CD14-positive monocyte (primary cell): ENCODE data around the gene ARL4D. TPM values are rescaled to one million over a fixed set of nuclear protein-coding genes. Genes with fewer than 3 reads are reported as not detected.

Experiments used
- DNase-seq, 3 donors: peaks; one replicate each; pipeline ENCODE4 v3.0.0-alpha.2; 2011 to 2022
- H2AFZ ChIP-seq: 2 replicates; pipeline ENCODE4 v1.6.0; 2012; ENCODE audit warnings: mild to moderate bottlenecking, low read depth, low read length, inconsistent platforms; ENCODE audit not compliant: insufficient read depth, poor library complexity, severe bottlenecking
- H3K27ac ChIP-seq, 2 donors: 1 replicate in 1 of 2; 2 replicates in 1 of 2; pipeline ENCODE4 v1.5.1; 2012 to 2013; ENCODE audit warnings: low read length in 2 of 2, control low read depth in 1 of 2, inconsistent platforms in 1 of 2, low read depth in 1 of 2, mild to moderate bottlenecking in 1 of 2
- H3K27me3 ChIP-seq, 2 donors: one replicate each; pipeline versions ENCODE4 v1.6.0 to v1.6.1; 2011 to 2013; ENCODE audit warnings: low read length in 2 of 2; ENCODE audit not compliant: control insufficient read depth in 2 of 2, insufficient read depth in 2 of 2
- H3K36me3 ChIP-seq, 2 donors: replicated peaks in 1 of 2; 1 replicate in 1 of 2; 2 replicates in 1 of 2; pipeline versions ENCODE4 v1.5.1 to v1.6.1; 2012 to 2013; ENCODE audit warnings: low read length in 2 of 2, control low read depth in 1 of 2, inconsistent platforms in 1 of 2, mild to moderate bottlenecking in 1 of 2; ENCODE audit not compliant: insufficient read depth in 2 of 2, control insufficient read depth in 1 of 2
- H3K4me1 ChIP-seq, 2 donors: 1 replicate in 1 of 2; 2 replicates in 1 of 2; pipeline versions ENCODE4 v1.5.1 to v1.6.1; 2012 to 2013; ENCODE audit warnings: low read length in 2 of 2, control low read depth in 1 of 2, inconsistent platforms in 1 of 2, mild to moderate bottlenecking in 1 of 2, moderate library complexity in 1 of 2; ENCODE audit not compliant: insufficient read depth in 2 of 2, control insufficient read depth in 1 of 2
- H3K4me2 ChIP-seq: replicated peaks from 2 replicates; pipeline ENCODE3; 2012; ENCODE audit warnings: low read length, moderate library complexity, mild to moderate bottlenecking; ENCODE audit not compliant: poor library complexity, severe bottlenecking; ENCODE audit errors: extremely low read depth
- H3K4me3 ChIP-seq, 3 experiments: fragments of 200-600 bp in 1 of 3; sonication (generic) in 1 of 3; replicated peaks in 1 of 3; 1 replicate in 2 of 3; 2 replicates in 1 of 3; pipeline ENCODE4 v1.5.1; 2011 to 2013; ENCODE audit warnings: low read length in 3 of 3, mild to moderate bottlenecking in 3 of 3, control low read depth in 2 of 3, low read depth in 2 of 3, inconsistent platforms in 1 of 3, moderate library complexity in 1 of 3
- H3K79me2 ChIP-seq: 2 replicates; pipeline ENCODE4 v1.6.0; 2012; ENCODE audit warnings: mild to moderate bottlenecking, control low read depth, inconsistent platforms, low read length, moderate library complexity; ENCODE audit not compliant: insufficient read depth
- H3K9ac ChIP-seq: 2 replicates; pipeline ENCODE4 v1.6.0; 2017; ENCODE audit warnings: low read length, mild to moderate bottlenecking; ENCODE audit not compliant: insufficient read depth, poor library complexity, severe bottlenecking
- H3K9me3 ChIP-seq, 2 donors: replicated peaks in 1 of 2; 1 replicate in 1 of 2; 2 replicates in 1 of 2; pipeline versions ENCODE4 v1.5.1 to v1.6.1; 2012 to 2013; ENCODE audit warnings: low read length in 2 of 2, control low read depth in 1 of 2; ENCODE audit not compliant: control insufficient read depth in 1 of 2, insufficient read depth in 1 of 2
- H4K20me1 ChIP-seq: 2 replicates; pipeline ENCODE4 v1.6.0; 2012; ENCODE audit warnings: mild to moderate bottlenecking, low read length, control low read depth, moderate library complexity; ENCODE audit not compliant: insufficient read depth
- H3K27ac Mint-ChIP-seq, 7 donors: one replicate each; pipeline ENCODE4 v1.8.0; 2020; ENCODE audit warnings: mild to moderate bottlenecking in 7 of 7, mixed read lengths in 7 of 7, moderate library complexity in 6 of 7, inconsistent platforms in 2 of 7
- H3K27me3 Mint-ChIP-seq, 3 donors: one replicate each; pipeline ENCODE4 v1.8.0; 2021 to 2022; ENCODE audit warnings: low read depth in 3 of 3, mild to moderate bottlenecking in 3 of 3, mixed read lengths in 3 of 3, moderate library complexity in 3 of 3, inconsistent platforms in 1 of 3
- H3K36me3 Mint-ChIP-seq, 2 donors: one replicate each; pipeline ENCODE4 v1.8.0; 2020; ENCODE audit warnings: mixed read lengths in 2 of 2, inconsistent platforms in 1 of 2, mild to moderate bottlenecking in 1 of 2
- H3K4me1 Mint-ChIP-seq: one replicate; pipeline ENCODE4 v1.8.0; 2020; ENCODE audit warnings: mild to moderate bottlenecking, mixed read lengths
- H3K4me3 Mint-ChIP-seq, 2 donors: one replicate each; pipeline ENCODE4 v1.8.0; 2020; ENCODE audit warnings: mild to moderate bottlenecking in 2 of 2, mixed read lengths in 2 of 2, moderate library complexity in 1 of 2
- H3K9me3 Mint-ChIP-seq, 7 donors: one replicate each; pipeline ENCODE4 v1.8.0; 2020 to 2022; ENCODE audit warnings: mixed read lengths in 7 of 7, mild to moderate bottlenecking in 6 of 7, moderate library complexity in 6 of 7, inconsistent platforms in 2 of 7
- CTCF ChIP-seq: fragments of 200-600 bp; IDR thresholded peaks from one replicate; pipeline ENCODE4 v1.8.0; 2022; ENCODE audit warnings: antibody characterized with exemption, mild to moderate bottlenecking
- WGBS: methylation state at CpG from one replicate; pipeline ENCODE4 v1.1.5; 2013; ENCODE audit warnings: missing lambda C conversion rate; ENCODE audit not compliant: insufficient coverage; 5-methylcytosine and 5-hydroxymethylcytosine counted together
- intact Hi-C, 2 donors: fragments of 100-400 bp; cut with micrococcal nuclease; formaldehyde crosslinking; loops; one replicate each; pipeline versions ENCODE4 v1.15.0 to v1.15.1; 2023
- polyA plus RNA-seq, 3 donors: library from polyadenylated mRNA; depleted of rRNA in 1 of 3; unstranded in 2 of 3; stranded (reverse) in 1 of 3; fragments of 300-500 nt in 2 of 3; fragments of >200 nt in 1 of 3; fragmentation: Illumina TruSeq in 2 of 3; gene quantifications; 1 replicate in 2 of 3; 2 replicates in 1 of 3; pipeline ENCODE4 v1.2.3, GENCODE V29; 2012 to 2021

ARL4D gene
- polyA plus RNA-seq, 3 donors = 0.75 to 2.4 (median 1.7) TPM

DNA sequence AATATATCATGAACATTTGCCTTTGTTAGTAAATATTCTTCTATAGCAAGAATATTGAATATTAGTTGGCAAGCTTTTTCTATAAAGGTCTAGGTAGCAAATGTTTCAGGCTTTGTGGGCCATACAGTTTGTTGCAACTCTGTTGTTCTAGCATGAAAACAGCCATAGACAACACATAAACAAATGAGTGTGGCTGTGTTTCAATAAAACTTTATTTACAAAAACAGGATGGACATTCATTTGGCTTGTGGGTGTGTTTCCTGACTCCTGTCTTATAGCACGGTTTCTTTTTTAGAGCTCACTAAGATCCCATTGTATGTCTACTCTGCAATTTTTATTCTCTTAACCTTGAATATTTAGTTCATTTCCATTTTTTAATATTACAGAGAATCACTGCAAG lies 39.0 kb downstream of the ARL4D start:
- Mint-ChIP-seq H3K4me3 (no peak overlapping the region), H3K27me3 (peaks cover 2 to 24% (median 12%) of the 10 kb centered on the region in 3 donors), H3K9me3 (peaks cover 0 to 12% (median 0%) of the 10 kb centered on the region in 7 donors), H3K27ac (no peak overlapping the region), H3K4me1 (no peaks in the 10 kb centered on the region), H3K36me3 (no peaks in the 10 kb centered on the region)
- H3K27me3 ChIP-seq = peaks cover 2 to 3% of the 10 kb centered on the region in 2 donors
- H2AFZ ChIP-seq = no peak overlapping the region
- WGBS = no CpG with 5 or more reads among the region's 1 CpG
- no peaks in the 10 kb centered on the region for H3K36me3 ChIP-seq
- no peak overlapping the region for H3K9ac ChIP-seq
- H3K4me3 ChIP-seq = no peak overlapping the region
- H3K9me3 ChIP-seq = no peaks in the 10 kb centered on the region
- no peaks in the 10 kb centered on the region for H3K4me1 ChIP-seq
- intact Hi-C loops = no loop called here
- DNase-seq = no peak
- H4K20me1 ChIP-seq = no peaks in the 10 kb centered on the region
- H3K79me2 ChIP-seq = no peaks in the 10 kb centered on the region
- TF ChIP-seq CTCF = no peak
- no peak overlapping the region for H3K27ac ChIP-seq
- H3K4me2 ChIP-seq = no peak overlapping the region

DNA sequence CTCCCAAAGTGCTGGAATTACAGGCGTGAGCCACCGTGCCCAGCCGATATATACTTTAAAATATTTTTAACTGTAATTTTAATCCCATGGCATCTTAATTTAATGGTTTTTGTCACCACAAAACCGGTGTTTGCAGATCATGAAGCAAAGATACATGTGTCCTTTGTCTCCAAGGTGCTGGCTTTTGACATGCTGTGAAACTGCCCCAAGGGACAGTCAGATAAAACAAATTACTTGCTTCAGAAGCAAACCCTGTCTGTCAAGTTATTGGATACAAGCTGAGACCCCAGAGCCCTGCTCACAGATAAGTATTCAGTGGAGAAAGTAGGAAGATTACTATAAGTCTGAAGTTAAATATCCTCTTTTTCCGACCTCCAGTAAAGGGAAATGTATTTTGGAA lies 39.8 kb downstream of the ARL4D start:
- no peak for DNase-seq
- H3K27ac ChIP-seq = no peak overlapping the region
- intact Hi-C loops = no loop called here
- no peak overlapping the region for H3K9ac ChIP-seq
- Mint-ChIP-seq H3K4me1 (no peaks in the 10 kb centered on the region), H3K27ac (no peak overlapping the region), H3K36me3 (no peaks in the 10 kb centered on the region), H3K4me3 (no peak overlapping the region), H3K9me3 (peaks cover 0 to 12% (median 0%) of the 10 kb centered on the region in 7 donors), H3K27me3 (peaks cover 3 to 21% (median 12%) of the 10 kb centered on the region in 3 donors)
- H3K36me3 ChIP-seq = no peaks in the 10 kb centered on the region
- H3K4me2 ChIP-seq = no peak overlapping the region
- H4K20me1 ChIP-seq = no peaks in the 10 kb centered on the region
- no peaks in the 10 kb centered on the region for H3K4me1 ChIP-seq
- no peak for TF ChIP-seq CTCF
- WGBS = 92% methylated on average over 4 of the region's 5 CpGs
- H3K27me3 ChIP-seq = peaks cover 2 to 3% of the 10 kb centered on the region in 2 donors
- H3K9me3 ChIP-seq = no peaks in the 10 kb centered on the region
- H3K79me2 ChIP-seq = no peaks in the 10 kb centered on the region
- H2AFZ ChIP-seq = no peak overlapping the region
- no peak overlapping the region for H3K4me3 ChIP-seq
